ENCODE results near the gene NECTIN3.

DNA sequence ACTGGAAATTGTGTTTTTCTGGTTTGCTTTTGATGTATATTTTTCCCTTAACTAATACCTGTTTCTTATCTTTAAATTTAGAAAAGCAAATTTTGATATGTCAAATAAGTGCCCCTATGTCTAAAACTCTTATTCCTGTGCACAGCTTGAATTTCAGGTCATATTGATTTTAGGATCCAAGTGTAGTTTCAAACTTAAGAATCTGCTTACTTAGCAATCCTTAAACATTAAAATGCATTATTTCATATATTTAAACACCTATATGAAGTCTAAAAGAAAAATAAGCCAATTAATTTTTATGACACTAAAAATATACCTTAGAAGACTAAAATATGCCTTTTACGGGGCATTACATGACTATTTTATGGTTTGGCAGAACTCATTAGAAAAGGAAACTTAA is 59.2 kb downstream of the NECTIN3 start:
- TF ChIP-seq, protein P1, sequence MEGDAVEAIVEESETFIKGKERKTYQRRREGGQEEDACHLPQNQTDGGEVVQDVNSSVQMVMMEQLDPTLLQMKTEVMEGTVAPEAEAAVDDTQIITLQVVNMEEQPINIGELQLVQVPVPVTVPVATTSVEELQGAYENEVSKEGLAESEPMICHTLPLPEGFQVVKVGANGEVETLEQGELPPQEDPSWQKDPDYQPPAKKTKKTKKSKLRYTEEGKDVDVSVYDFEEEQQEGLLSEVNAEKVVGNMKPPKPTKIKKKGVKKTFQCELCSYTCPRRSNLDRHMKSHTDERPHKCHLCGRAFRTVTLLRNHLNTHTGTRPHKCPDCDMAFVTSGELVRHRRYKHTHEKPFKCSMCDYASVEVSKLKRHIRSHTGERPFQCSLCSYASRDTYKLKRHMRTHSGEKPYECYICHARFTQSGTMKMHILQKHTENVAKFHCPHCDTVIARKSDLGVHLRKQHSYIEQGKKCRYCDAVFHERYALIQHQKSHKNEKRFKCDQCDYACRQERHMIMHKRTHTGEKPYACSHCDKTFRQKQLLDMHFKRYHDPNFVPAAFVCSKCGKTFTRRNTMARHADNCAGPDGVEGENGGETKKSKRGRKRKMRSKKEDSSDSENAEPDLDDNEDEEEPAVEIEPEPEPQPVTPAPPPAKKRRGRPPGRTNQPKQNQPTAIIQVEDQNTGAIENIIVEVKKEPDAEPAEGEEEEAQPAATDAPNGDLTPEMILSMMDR (conservative IDR thresholded peaks at IDR 0.05 in 1 of 2, IDR thresholded peaks at IDR 0.05 in 1 of 2; ENCODE audit: extremely low read depth in 1 of 2, insufficient read depth in 1 of 2, low read depth in 1 of 2, low read length in 2 of 2) = no peak
- TF ChIP-seq EZH2 (IDR thresholded peaks at IDR 0.05; ENCODE audit: borderline replicate concordance, low read length) = no peak
